NCI-H2227 treated with DMSO at 0.1 percent for 48 hours (cell line): ENCODE data around the gene TOE1.

Experiments used
- DNase-seq: peaks from one replicate; lab custom pipeline; 2025; lab: John Stamatoyannopoulos, UW

TOE1 gene

GRCh38 chr1:45326627-45327623, 13.0 kb upstream of the TOE1 start, which contains the start of gene HPDL:
TSS of gene HPDL (plus strand) at chr1:45326895. CDS start at chr1:45327149, 254 bp downstream.
- DNase-seq, result no peak

- no peak for DNase-seq
Measured at GRCh38 chr1:45327644-45328515, 12.1 kb upstream of the TOE1 start.

DNA sequence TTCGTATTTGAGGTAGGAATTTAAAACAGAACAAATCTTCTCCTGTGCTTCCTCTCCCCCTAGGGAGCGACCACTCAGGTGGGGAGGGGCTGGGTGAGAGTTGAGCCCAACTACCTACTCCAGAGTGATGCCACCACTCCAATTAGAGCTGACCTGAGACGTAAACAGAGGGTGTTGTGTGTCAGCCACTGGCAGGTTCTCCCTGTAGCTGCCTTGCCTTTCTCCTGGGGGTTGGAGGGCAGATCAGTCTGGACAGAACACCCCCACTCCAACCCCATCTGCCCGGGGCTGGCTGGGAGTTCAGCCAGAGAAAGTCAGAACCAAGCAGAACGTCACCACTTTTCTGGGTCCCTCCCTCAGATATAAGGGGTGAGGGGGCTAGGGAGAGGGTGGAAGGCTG, 11.3 kb upstream of the TOE1 start:
- no peak for DNase-seq

- DNase-seq, result no peak
Measured at GRCh38 chr1:45329445-45329844, 10.5 kb upstream of the TOE1 start.

DNA sequence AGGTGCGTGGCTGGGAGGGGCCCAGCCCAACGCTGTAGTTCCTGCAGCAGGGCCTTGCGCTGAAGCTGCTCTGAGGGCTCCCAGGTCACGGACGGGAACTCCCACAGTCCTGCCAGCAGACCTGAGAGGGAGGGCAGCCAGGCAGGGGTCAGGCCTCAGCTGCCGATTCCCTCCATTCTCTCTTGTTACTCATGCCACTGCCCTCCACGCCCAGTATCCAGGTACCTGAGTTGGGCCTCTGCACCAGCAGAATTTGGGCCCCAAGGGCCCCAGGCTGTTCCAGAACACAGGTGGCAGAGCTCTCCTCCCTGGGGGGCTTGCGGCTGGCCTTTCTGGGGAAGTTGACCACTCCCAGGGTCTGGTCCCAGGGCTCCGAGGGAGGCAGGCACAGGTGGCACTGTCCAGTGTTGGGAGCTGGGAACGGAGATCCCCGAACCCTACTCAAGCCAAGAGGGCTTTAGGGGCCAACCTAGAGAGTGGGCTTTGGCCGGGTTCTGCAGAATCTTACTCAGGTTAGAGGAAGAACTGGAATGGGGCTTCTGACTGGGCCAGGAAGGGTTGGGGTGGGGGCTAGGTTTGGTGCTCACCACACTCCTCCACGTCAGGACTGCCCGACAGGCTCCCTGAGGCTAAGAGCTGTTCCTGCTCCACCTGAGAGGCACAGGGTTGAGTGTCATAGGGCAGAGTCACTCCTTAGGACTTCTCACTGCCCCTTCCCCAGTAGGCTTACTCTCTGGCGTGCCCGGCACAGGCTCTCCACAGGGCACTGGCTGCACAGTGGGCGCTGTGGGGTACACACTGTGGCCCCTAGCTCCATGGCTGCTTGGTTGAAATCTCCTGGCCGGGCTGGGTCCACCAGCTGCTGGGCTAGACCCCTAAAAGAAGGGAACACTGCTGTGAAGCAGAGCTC, 8.3 kb upstream of the TOE1 start:
- no peak for DNase-seq

GRCh38 chr1:45332346-45332720, 7.6 kb upstream of the TOE1 start:
- no peak for DNase-seq

DNA sequence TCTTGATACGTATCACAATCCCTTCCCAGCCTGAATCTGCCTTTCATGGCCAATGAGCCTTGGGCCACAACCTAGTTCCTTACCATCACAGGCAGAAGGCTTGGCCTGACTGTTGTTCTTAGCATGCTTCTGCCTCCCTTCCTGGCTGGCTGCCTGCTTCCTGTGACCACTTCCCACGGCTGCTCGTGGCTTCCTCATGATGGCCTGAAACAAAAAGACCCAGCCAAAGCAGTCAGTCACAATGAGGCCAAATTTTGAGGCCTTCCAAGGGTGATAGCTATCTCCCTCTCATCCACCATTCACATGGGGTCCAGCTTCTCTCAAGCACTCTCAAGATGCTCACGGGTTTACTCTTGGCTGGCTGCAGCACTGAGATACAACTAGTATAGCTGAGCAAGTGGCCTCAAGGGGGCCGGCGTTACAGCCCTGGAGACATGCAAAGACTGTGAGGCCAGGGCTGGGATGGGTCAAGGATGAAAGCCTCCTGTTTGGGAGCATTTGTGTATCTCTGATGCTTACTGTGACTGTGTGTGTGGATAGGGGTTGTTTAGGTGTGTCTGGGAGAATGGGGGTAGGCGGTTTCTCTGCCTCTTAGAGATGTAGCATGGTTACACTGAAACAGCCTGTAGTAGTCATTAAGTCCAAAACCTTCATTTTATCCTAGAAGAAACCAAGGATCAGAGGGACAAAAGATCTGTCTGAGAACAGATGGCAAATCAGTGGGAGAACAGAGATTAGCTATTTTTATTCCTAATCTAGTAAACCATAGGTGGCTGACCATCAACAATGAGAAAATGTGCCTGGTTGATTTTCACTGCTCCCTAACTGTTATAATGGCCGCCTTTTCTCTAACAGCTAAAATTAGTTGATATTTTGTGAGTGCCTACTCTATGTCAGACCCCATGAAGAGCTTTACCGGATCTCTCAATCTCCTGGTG, 5.4 kb upstream of the TOE1 start:
- no peak for DNase-seq

- no peak for DNase-seq
Measured at GRCh38 chr1:45335855-45336324, 4.1 kb upstream of the TOE1 start.

DNA sequence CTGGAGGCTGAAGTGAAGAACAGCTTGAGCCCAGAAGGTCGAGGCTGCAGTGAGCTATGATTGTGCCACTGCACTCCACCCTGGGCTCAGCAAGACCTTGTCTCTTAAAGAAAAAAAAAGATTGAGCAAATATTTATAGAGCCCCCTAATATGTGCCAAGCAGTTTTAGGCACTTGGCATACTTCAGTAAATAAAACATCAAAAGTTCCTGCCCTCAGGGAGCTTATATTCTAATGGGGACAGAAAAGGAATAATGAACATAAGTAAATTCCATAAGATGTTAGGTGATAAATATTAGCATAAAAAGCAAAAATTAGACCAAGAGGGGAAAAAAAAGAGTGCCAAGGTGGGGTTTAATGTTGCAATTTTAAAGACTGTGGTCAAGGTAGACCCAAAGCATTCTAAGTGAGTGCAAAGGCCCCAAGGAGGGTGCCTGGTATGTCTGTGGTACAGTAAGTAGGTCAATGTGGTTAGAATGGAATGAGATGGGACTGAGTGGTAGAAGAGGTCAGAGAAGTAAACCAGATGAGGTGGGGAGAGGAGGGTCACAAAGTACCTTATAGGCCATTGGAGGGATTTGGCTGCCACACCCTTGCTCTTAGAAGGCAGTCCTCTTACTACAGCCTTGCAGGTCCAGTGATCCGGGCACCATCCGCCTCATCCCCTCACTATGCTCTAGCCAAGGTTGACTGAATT, 2.2 kb upstream of the TOE1 start:
- no peak for DNase-seq

DNA sequence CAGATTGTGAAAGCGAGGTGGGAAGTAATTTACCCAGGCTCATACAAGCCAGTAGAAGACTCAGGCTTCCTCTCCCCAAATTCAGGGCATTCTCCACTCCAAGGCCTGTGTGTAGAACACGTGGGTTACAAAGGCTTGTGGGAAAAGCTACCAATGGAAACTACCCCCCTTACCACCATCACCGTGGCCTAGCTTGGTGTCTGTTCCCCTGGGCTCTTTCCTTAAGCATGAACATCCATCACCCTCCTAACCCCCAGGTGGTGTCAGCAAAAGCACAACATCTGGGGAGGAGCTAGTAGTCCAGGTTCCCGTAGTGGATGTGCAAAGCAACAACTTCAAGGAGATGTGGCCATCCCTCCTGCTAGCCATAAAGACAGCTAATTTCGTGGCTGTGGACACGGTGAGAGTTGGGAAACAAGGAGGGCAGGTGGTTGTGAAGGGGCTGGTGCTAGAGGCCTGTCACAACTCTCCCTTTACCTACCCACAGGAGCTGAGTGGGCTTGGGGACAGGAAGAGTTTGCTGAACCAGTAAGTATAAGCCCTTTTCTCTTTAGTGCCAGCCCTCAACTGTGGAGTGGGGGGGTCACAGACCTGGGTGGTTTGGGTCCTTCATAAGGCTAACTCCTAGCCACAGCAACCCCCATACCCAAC, 971 bp downstream of the TOE1 start:
- no peak for DNase-seq

DNA sequence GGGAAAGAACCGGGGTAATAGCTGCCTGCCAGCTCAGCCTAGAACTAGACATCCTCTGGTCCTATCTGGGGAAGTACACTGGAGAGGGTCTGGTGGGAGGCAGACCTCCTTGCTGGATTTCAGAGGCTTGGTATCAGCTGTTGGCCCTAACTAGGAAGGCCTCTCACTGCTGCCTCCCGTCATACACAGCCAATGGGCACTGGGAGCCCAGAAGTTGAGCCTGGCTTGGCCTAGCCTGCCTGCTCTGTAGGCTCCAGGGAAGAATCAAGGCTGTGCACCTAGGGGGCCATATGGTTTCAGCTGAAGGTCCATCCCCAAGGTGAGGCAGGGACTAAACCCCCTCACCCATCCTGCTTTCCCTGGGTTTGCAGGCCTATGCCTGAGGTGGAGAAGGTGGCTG, 4.5 kb downstream of the TOE1 start:
- DNase-seq, result no peak

- no peak for DNase-seq
Measured at GRCh38 chr1:45345014-45345413, 5.0 kb downstream of the TOE1 start.

DNA sequence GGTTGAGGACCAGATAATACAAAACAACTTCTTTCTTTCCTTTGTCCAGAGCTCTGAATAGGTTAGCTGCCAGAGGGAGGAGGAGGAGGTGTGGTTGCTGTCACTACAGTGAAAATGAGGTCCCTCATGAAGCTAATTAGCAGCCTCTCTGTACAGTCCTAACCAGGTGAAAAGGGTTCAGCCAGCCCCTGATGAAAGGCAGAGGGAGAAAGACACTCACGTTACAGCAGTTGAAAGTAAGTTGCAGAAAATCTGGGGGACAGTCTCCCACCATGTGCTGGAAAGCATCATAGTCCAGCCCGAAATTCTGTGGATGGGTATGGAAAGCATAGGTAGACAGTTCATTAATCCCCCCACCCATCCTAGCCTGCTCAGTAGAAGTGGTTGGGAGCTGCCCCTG, 6.5 kb downstream of the TOE1 start:
- DNase-seq, result no peak

DNA sequence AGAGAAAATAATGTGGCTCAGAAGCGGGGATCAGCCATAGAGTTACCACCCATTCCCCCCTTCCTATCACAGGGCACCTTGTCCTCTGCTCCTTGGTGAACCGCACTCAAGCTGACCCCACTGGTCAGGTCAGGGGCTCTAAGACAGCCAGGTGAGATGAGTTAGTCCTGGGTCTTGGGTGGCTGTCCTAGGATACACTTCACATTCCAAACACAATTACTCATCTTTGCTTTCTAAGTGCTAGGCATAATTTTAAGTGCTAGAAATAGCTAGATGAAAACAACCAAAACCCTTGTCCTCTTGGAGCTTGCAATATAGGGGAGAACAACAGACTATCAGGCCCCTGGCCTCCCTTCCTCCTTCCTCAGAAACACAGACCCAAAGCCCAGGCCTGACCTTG, 8.1 kb downstream of the TOE1 start:
- DNase-seq, result no peak

DNA sequence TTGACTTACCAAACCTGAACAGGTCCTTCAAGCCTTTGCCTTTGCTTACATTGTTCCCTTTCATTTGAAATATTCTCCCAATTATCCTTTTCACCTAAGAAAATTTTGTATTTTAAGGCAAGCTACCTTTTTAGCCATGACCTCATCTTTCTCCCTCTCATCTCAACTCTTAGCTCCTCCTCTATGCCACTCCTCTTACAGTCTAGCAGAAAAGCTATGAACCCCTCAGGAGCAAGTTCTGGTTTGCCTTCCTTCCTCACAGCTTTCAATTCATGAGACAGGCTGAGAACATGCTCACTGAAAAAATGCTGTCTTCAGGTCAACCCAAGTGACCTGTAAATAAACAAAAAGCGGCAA, 8.6 kb downstream of the TOE1 start:
- DNase-seq, result no peak

DNA sequence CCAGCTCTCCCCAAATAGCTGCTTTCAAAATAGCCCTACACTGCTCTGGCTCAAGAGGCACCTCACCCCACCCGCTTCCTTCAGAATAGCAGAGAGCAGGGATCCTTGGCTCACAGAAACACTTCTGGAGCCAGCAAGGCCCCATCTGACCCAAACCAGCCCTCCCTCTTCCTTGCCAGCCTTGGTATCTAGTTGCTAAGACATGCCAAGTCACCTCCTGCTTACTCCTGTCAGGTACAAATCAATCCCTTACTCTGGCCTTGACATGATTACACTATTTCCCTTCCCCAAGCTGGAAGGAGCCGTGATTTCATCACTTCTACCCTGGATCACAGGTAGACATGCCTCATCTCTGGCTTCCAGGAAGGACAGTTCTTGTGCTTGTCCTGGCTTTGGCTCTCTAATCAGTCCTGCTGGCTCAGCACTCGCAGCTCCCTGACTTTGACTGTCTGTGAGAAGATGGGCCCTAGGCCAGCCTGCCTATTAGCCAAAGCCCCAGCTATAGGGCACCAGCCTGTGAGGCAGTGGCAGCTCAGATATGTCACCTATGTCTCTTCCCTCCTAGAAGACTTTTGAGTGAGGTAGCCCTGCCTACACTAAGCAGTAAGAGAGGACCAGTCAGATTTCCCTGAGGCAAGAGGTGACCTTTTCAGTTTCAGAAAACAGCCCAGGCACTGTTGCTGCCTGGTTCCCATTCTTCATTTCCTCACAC, 9.2 kb downstream of the TOE1 start:
- DNase-seq, result no peak

- DNase-seq, result no peak
Measured at GRCh38 chr1:45351508-45351907, 11.5 kb downstream of the TOE1 start.

GRCh38 chr1:45353685-45354084, 13.7 kb downstream of the TOE1 start:
- DNase-seq, result no peak

GRCh38 chr1:45354838-45355237, 14.9 kb downstream of the TOE1 start:
- no peak for DNase-seq
